GM10248 (cell line): ENCODE results near the gene RGS5.

ENCODE experiments used
- CTCF ChIA-PET: fragments of 300-600 bp; sonication (Branson Sonifier 250); formaldehyde crosslinking; extraction: SDS; loops from one replicate; lab custom pipeline; 2021; ENCODE audit warnings: antibody characterized with exemption; lab: Yijun Ruan, JAX
- POLR2A ChIA-PET: fragments of 350-650 bp; sonication (Branson Sonifier 250); formaldehyde crosslinking; extraction: SDS; loops from one replicate; lab custom pipeline; 2020; ENCODE audit warnings: antibody characterized with exemption; lab: Yijun Ruan, JAX
- DNase-seq: peaks from one replicate; pipeline ENCODE4 v3.0.0; 2012; ENCODE audit errors: extremely low spot score
- TF ChIP-seq, protein P1 (sequence below): IDR thresholded peaks from 2 replicates; pipeline ENCODE4 v1.5.1; 2012; ENCODE audit warnings: mild to moderate bottlenecking, low read depth; ENCODE audit errors: extremely low read depth, missing control alignments, control extremely low read depth

The RGS5 gene

GRCh38 chr1:163161337-163161736 is 41.4 kb downstream of the RGS5 start:
- TF ChIP-seq, protein P1, sequence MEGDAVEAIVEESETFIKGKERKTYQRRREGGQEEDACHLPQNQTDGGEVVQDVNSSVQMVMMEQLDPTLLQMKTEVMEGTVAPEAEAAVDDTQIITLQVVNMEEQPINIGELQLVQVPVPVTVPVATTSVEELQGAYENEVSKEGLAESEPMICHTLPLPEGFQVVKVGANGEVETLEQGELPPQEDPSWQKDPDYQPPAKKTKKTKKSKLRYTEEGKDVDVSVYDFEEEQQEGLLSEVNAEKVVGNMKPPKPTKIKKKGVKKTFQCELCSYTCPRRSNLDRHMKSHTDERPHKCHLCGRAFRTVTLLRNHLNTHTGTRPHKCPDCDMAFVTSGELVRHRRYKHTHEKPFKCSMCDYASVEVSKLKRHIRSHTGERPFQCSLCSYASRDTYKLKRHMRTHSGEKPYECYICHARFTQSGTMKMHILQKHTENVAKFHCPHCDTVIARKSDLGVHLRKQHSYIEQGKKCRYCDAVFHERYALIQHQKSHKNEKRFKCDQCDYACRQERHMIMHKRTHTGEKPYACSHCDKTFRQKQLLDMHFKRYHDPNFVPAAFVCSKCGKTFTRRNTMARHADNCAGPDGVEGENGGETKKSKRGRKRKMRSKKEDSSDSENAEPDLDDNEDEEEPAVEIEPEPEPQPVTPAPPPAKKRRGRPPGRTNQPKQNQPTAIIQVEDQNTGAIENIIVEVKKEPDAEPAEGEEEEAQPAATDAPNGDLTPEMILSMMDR, result no peak
- ChIA-PET POLR2A (no interaction called here), CTCF (interaction anchor here (1.4 kb wide), 1 partner anchor 12 kb away, joined by 5 read pairs; no protein-coding TSS in a partner anchor)
- no peak for DNase-seq

GRCh38 chr1:163155606-163156005 is 47.1 kb downstream of the RGS5 start:
- ChIA-PET CTCF (no interaction called here), POLR2A (no interaction called here)
- TF ChIP-seq, protein P1, result no peak
- no peak for DNase-seq

- TF ChIP-seq, protein P1, result no peak
- no peak for DNase-seq
- CTCF ChIA-PET, result interaction anchor here (1.0 to 2.1 kb wide), 2 partner anchors 13 to 15 kb away, joined by 3 to 5 read pairs; no protein-coding TSS in a partner anchor
- POLR2A ChIA-PET, result no interaction called here
Observed at GRCh38 chr1:163148911-163149310, 53.8 kb downstream of the RGS5 start.

DNA sequence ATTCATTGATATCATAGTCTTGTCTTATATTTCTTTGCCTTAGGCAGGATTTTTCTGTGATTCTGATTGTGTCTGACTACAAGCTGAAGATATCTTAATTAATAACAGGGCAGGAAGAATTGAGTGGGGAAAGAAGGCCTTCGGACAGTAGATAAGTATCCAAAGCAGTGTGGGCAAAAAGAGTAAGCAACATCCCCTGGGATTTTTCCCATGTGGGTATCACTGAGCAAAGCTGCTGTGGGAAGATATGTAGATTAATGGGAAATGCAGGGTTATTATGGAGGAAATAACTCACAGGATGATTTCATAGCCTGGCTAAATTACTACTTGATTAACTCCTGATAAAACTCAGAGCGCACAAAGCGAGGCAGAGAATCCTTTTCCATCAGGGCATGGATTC is 55.7 kb downstream of the RGS5 start:
- TF ChIP-seq, protein P1, result no peak
- DNase-seq, result no peak
- POLR2A ChIA-PET, result no interaction called here
- CTCF ChIA-PET, result no interaction called here

DNA sequence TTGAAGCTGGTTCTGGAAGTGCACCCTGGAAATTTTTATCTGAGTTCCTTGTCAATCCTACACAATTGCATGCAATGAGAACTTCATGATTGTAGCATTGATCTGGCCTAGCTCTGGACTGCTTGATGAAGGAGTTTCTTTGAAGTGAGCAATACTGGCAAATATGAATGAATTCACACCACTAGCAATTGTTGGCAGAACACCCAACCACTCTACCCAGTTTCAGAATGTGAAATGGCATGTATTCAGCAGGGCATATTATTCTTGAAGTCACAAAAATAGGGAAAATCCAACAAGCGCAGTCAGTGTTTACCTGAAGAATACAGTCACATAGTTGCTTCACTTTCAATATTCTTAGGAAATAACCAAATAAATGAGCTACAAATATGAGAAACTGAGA is 57.3 kb downstream of the RGS5 start:
- POLR2A ChIA-PET, result no interaction called here
- no peak for DNase-seq
- CTCF ChIA-PET, result no interaction called here
- TF ChIP-seq, protein P1, result no peak

DNA sequence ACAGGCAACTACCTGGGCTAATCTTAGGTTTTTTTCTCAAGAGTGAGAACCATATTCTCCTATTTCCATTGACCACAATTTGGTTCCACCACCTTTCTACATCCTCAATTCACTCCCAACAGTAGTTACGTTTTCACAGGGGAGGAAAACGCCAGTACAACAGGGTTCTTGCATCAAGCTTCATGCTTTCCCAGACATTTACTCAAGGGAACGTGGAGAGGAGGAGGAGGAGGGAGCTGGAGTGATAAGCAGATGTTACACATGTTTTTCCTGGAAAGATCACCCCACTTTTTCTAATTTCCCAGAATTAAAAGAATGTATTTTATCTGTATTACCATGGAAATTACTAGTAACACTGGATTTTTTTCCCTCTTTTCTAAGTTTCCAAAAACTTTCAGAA is 58.3 kb downstream of the RGS5 start:
- ChIA-PET CTCF (interaction anchor here (1.4 kb wide), 1 partner anchor 14 kb away, joined by 4 read pairs; no protein-coding TSS in a partner anchor), POLR2A (no interaction called here)
- DNase-seq, result no peak
- TF ChIP-seq, protein P1, result no peak
